A549 (cell line): Measurements from ENCODE around the gene MYLK3.

Experiments used
- ATOH8 ChIP-seq: fragments of 250-450 bp; sonication (Bioruptor Pico); IDR thresholded peaks from 2 replicates; pipeline ENCODE4 v1.5.0; 2020; ENCODE audit warnings: low read depth, mild to moderate bottlenecking, moderate library complexity
- CHD2 ChIP-seq: fragments of 150-350 bp; IDR thresholded peaks from 2 replicates; pipeline ENCODE4 v1.6.1; 2014; ENCODE audit warnings: low read length; ENCODE audit not compliant: partially characterized antibody
- CTCF ChIP-seq: fragments of >200 bp; sonication (Bioruptor Twin); formaldehyde crosslinking; IDR thresholded peaks from 3 replicates; pipeline ENCODE4 v1.5.1; 2016
- FOSL2 ChIP-seq, 2 experiments: fragments of 450-650 bp in 1 of 2; fragments of >200 bp in 1 of 2; sonication (Bioruptor Twin) in 1 of 2; formaldehyde crosslinking; IDR thresholded peaks; 2 replicates each; pipeline versions ENCODE4 v1.5.0 to v1.6.1; 2016 to 2020; ENCODE audit warnings: mild to moderate bottlenecking in 1 of 2, moderate library complexity in 1 of 2
- JUN ChIP-seq, 2 experiments: fragments of >200 bp; sonication (Bioruptor Twin); formaldehyde crosslinking; IDR thresholded peaks; 2 replicates in 1 of 2; 3 replicates in 1 of 2; pipeline ENCODE4 v1.6.1; 2016 to 2017
- MYC ChIP-seq: IDR thresholded peaks from 2 replicates; pipeline ENCODE4 v1.6.1; 2012; ENCODE audit warnings: mild to moderate bottlenecking, inconsistent platforms, low read length, improper control_type of control experiment, borderline replicate concordance
- PBX3 ChIP-seq: IDR thresholded peaks from 2 replicates; pipeline ENCODE4 v1.6.1; 2012
- POLR2A ChIP-seq: IDR thresholded peaks from 2 replicates; pipeline ENCODE4 v1.6.1; 2012; ENCODE audit warnings: mild to moderate bottlenecking, low read length
- RCOR1 ChIP-seq: fragments of 150-350 bp; IDR thresholded peaks from 2 replicates; pipeline ENCODE4 v1.6.1; 2014; ENCODE audit warnings: antibody characterized with exemption, low read length, low read depth
- REST ChIP-seq: fragments of 200-600 bp; sonication (generic); IDR thresholded peaks from 2 replicates; pipeline ENCODE4 v1.6.1; 2016; ENCODE audit warnings: antibody characterized with exemption, mild to moderate bottlenecking, moderate library complexity
- RFX5 ChIP-seq: fragments of 450-650 bp; IDR thresholded peaks from 2 replicates; pipeline ENCODE4 v1.7.1; 2014; ENCODE audit warnings: antibody characterized with exemption, mild to moderate bottlenecking, moderate library complexity
- SMC3 ChIP-seq: fragments of >200 bp; sonication (Bioruptor Twin); formaldehyde crosslinking; IDR thresholded peaks from 3 replicates; pipeline ENCODE4 v1.6.1; 2018; ENCODE audit warnings: inconsistent platforms

GRCh38 chr16:46713634-46714033, 34.5 kb downstream of the MYLK3 start:
- TF ChIP-seq PBX3 = no peak
- no peak for TF ChIP-seq CTCF
- TF ChIP-seq CHD2 = no peak
- TF ChIP-seq SMC3 = no peak
- no peak for TF ChIP-seq MYC
- no peak for TF ChIP-seq RCOR1
- TF ChIP-seq POLR2A = no peak
- no peak for TF ChIP-seq JUN (IDR thresholded peaks at IDR 0.05)
- TF ChIP-seq FOSL2 (IDR thresholded peaks at IDR 0.05) = no peak
- no peak for TF ChIP-seq FOSL2 (CRISPR knock-in tag; IDR thresholded peaks at IDR 0.05)
- no peak for TF ChIP-seq REST
- no peak for TF ChIP-seq RFX5
- TF ChIP-seq ATOH8 = no peak
